ENCODE results near the gene COBL. TPM values are rescaled to one million over a fixed set of nuclear protein-coding genes. Genes with fewer than 3 reads are reported as not detected.

The COBL gene
- total RNA-seq, 2 donors from 2014 or later = 36.5 to 46.6 TPM

DNA sequence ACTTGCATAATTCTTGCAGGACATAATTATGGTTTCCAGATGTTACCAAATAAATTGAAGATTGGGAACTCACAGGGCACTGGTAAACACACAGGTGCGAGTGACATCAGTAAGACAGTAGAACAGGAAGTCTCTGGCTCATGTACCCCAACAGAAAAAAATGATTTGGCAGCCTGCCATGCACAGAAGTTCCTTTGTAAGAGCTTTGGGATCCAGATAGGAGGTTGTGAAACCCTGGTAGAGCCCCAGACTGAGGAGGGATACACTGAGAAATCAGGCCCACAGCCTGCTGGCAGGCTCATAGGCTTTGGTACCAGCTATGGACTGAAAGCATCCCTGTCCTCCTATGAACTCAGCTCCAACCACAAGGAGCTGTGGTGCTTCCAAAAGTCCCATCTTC lies 118.0 kb downstream of the COBL start:
- Histone ChIP-seq H3K36me3 (no peaks in the 10 kb centered on the region), H3K4me3 (no peak overlapping the region), H3K27me3 (replicated peaks; ENCODE audit: insufficient read depth) (no peaks in the 10 kb centered on the region), H3K9me3 (no peaks in the 10 kb centered on the region), H3K27ac (no peak overlapping the region), H3K4me1 (replicated peaks) (no peaks in the 10 kb centered on the region)
- intact Hi-C loops (cut with DNase I) = no loop called here
- TF ChIP-seq POLR2AphosphoS5 (IDR thresholded peaks at IDR 0.05) (no peak), POLR2A (IDR thresholded peaks at IDR 0.05) (no peak)
- TF ChIP-seq, protein P1, sequence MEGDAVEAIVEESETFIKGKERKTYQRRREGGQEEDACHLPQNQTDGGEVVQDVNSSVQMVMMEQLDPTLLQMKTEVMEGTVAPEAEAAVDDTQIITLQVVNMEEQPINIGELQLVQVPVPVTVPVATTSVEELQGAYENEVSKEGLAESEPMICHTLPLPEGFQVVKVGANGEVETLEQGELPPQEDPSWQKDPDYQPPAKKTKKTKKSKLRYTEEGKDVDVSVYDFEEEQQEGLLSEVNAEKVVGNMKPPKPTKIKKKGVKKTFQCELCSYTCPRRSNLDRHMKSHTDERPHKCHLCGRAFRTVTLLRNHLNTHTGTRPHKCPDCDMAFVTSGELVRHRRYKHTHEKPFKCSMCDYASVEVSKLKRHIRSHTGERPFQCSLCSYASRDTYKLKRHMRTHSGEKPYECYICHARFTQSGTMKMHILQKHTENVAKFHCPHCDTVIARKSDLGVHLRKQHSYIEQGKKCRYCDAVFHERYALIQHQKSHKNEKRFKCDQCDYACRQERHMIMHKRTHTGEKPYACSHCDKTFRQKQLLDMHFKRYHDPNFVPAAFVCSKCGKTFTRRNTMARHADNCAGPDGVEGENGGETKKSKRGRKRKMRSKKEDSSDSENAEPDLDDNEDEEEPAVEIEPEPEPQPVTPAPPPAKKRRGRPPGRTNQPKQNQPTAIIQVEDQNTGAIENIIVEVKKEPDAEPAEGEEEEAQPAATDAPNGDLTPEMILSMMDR (IDR thresholded peaks at IDR 0.05) = no peak
- no peak for DNase-seq (ENCODE audit: low spot score)
- WGBS = 55% methylated on average over 1 of the region's 1 CpG

DNA sequence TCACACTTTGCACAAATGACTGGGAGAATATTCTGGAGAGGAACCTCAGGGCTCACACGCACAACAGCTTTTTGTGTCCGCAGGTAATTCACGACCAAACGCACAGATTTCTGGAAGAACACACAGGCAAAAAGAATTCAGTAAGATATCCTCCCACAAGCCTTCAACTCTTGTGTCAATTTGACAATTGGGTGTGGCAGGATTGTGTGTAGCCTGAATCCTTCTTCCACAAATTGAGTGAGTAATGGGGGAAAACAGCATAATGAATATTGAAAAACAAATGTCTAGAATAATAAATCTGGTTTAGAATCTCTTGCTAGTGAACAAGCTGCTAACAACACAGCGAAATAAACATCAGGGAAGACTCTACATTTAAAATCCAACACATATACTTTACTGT lies 125.6 kb downstream of the COBL start:
- Histone ChIP-seq H3K27me3 (replicated peaks; ENCODE audit: insufficient read depth) (no peaks in the 10 kb centered on the region), H3K4me3 (no peak overlapping the region), H3K4me1 (replicated peaks) (no peaks in the 10 kb centered on the region), H3K27ac (no peak overlapping the region), H3K9me3 (no peaks in the 10 kb centered on the region), H3K36me3 (no peaks in the 10 kb centered on the region)
- intact Hi-C loops (cut with DNase I) = no loop called here
- 77% methylated on average over 5 of the region's 5 CpGs for WGBS
- TF ChIP-seq POLR2AphosphoS5 (IDR thresholded peaks at IDR 0.05) (no peak), POLR2A (IDR thresholded peaks at IDR 0.05) (no peak)
- TF ChIP-seq, protein P1 (IDR thresholded peaks at IDR 0.05) = no peak
- DNase-seq (ENCODE audit: low spot score) = no peak

DNA sequence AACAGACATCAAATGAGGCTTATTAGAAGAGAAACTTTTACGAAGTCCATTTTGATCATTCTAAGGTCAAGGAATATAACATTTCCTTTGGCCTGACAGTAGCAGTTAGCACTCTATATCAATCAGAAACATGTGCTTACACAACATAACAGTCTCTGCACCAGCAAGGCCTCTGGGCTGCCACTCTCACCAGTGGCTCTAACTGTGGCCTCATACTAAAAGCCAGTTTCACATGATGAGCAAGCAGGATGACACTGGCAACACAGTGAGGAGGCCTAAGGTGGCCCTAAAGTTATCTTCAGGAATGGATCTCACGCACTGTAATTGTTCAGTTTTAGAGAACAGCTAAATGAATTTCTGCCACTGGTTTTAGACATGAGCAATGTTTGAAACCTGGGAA lies 126.8 kb downstream of the COBL start:
- DNase-seq (ENCODE audit: low spot score) = no peak
- H3K27ac ChIP-seq = no peak overlapping the region
- no peaks in the 10 kb centered on the region for H3K9me3 ChIP-seq
- intact Hi-C loops (cut with DNase I) = no loop called here
- H3K4me1 ChIP-seq (replicated peaks) = no peaks in the 10 kb centered on the region
- 51% methylated on average over 2 of the region's 2 CpGs for WGBS
- no peaks in the 10 kb centered on the region for H3K36me3 ChIP-seq
- TF ChIP-seq, protein P1 (IDR thresholded peaks at IDR 0.05) = no peak
- TF ChIP-seq POLR2A (IDR thresholded peaks at IDR 0.05) = no peak
- TF ChIP-seq POLR2AphosphoS5 (IDR thresholded peaks at IDR 0.05) = no peak
- H3K27me3 ChIP-seq (replicated peaks; ENCODE audit: insufficient read depth) = no peaks in the 10 kb centered on the region
- H3K4me3 ChIP-seq = no peak overlapping the region

DNA sequence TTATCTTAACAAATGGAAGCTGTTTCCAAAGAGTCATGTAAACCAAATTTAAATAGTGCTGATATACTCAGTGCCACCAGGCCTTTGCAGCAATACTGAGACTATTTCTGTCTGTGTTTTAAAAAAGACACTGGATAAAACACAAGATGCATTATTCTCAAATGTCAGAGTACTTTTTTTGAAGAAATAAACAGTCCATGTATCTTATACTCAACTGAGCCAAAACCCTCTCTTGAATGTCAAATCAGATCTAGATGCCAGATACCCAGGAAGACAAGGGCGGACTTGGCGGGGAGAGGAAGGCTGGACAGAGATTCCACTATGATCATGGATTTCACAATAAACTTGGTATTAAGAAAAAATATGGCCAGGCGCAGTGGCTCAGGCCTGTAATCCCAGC lies 127.6 kb downstream of the COBL start:
- WGBS = 79% methylated on average over 3 of the region's 3 CpGs

DNA sequence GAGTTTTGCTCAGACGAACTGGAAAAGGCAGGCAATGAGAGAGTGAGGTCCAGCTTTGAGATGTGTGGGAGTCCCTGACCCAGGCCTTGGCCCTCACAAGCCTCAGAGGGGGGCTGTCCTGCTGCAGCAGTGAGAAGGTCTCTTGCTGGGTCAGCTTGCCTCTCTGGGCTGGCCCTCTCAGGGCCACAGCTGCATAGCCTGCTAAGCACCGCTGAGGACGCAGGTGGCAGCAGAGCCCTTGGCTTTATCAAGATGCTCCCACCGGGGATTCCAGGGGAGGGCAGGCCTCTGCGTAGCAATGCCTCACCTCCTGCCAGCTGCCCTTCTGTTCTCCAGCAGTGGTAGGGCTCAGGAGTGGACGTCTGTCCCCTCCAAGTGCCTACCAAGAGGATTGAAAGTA lies 128.7 kb downstream of the COBL start:
- peaks cover under 1% of the 10 kb centered on the region for H3K4me1 ChIP-seq (replicated peaks)
- intact Hi-C loops (cut with DNase I) = no loop called here
- H3K36me3 ChIP-seq = no peaks in the 10 kb centered on the region
- TF ChIP-seq POLR2AphosphoS5 (IDR thresholded peaks at IDR 0.05) = no peak
- TF ChIP-seq, protein P1 (IDR thresholded peaks at IDR 0.05) = peak in 1 of 4 experiments; percentile 26
- no peak for DNase-seq (ENCODE audit: low spot score)
- H3K9me3 ChIP-seq = no peaks in the 10 kb centered on the region
- no peak overlapping the region for H3K4me3 ChIP-seq
- WGBS = 63% methylated on average over 6 of the region's 6 CpGs
- H3K27me3 ChIP-seq (replicated peaks; ENCODE audit: insufficient read depth) = no peaks in the 10 kb centered on the region
- H3K27ac ChIP-seq = peak overlapping the region; percentile 6 to 38

More for the DNA sequence above, 127.6 kb downstream of the COBL start:
- H3K36me3 ChIP-seq = no peaks in the 10 kb centered on the region
- no peak overlapping the region for H3K4me3 ChIP-seq
- peak overlapping the region in 1 of 2 donors; percentile 6 for H3K27ac ChIP-seq
- no peak for TF ChIP-seq POLR2AphosphoS5 (IDR thresholded peaks at IDR 0.05)
- no peak for TF ChIP-seq POLR2A (IDR thresholded peaks at IDR 0.05)
- TF ChIP-seq, protein P1 (IDR thresholded peaks at IDR 0.05) = no peak
- intact Hi-C loops (cut with DNase I) = no loop called here
- no peak for DNase-seq (ENCODE audit: low spot score)
- H3K9me3 ChIP-seq = no peaks in the 10 kb centered on the region
- no peaks in the 10 kb centered on the region for H3K27me3 ChIP-seq (replicated peaks; ENCODE audit: insufficient read depth)
- H3K4me1 ChIP-seq (replicated peaks) = no peaks in the 10 kb centered on the region

Measured in prostate gland (tissue), 2 donors.